GM18873 (cell line): Measurements from ENCODE around the gene MAP1LC3B.

Source experiments
- ATAC-seq: cut with Tn5 transposase; IDR thresholded peaks from one replicate; pipeline ENCODE4 v1.9.1; 2021; ENCODE audit warnings: mild to moderate bottlenecking, moderate library complexity, moderate number of reproducible peaks; ENCODE audit not compliant: unreplicated experiment, low FRiP score

Gene MAP1LC3B

DNA sequence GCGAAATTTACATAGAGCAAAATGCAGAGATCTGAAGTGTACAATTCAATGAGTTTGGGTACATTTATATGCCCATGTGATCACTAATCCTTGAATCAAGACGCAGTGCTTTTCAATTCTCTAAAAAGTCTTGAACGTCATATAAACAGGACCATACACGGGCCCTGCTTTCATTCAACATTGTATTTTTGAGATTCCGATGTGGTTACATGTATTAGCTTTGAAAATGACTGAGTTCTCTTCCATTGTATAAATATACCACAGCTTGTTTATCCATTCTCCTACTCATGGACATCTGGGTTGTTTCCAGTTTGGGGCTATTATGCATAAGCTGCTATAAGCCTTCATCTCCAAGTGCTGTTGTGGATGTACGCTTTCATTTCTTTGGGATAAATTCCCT is 55.2 kb downstream of the MAP1LC3B start:
- ATAC-seq = no peak

DNA sequence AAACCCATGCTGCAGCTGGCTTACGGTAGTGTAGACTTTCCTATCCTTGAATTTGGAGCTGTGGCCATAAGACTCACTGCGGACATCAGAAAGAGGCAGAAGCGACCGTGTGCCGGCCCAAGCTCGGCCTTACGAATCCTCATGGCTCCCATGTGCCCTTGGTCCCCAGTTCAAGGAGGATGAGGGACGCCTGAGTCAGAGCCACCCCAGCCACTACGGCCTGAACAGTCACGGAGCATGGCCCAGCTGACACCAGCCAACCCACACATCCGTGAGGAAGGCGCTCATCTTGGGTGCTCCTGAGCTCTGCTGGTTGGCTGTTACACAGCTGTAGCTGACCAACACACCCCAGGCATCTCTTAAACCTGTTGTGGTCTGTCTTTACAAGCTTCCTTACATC is 56.7 kb downstream of the MAP1LC3B start:
- no peak for ATAC-seq

DNA sequence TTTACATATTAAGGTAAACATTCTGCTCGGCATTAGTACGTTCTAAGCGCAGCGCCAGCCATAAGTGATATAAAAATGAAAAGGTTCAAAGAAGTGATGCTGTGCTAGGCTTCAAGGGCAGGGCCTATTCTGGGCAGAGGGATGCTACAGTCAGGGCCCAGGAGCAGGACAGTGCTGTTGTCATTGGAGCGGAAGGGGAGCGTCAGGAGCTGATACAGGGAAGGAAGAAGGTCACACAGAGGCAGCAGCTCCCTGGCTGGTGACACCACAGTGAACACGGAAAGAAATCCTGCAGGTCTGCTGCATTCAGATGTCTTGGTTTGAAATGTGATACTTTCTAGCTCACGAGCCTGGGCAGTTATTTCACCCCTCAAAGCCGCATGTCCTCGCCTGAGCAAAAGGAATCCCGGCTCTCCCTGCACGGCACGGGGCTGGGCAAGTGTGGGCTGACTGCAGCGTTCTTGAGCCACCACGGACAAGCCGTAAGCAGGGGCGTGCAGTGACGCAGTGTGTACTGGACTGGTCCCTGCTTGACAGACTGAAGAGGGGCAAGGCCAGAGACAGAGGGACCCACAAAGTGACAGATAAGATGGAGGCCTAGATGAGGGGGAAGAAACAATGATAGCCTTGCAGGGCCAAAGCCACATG is 59.6 kb downstream of the MAP1LC3B start:
- ATAC-seq = no peak

DNA sequence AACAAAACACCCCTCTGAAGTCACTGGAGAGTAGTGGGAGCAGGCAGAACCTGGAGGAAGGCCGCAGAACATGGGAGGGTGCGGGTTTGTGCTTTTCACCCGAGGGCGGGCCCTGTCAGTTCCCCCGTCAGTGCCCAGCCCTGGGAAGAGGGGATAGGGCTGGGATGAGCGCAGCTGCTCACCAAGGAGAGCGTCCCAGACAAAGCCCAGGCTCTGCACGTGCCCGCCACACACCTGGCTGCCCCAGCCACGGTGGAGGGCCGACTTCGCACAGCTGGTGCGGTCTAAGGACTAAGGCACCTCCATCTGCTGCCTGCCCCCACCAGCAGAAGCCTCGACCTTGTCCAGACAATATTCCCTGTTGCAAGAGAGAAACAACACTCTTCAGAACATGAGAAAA is 61.2 kb downstream of the MAP1LC3B start:
- ATAC-seq = no peak
